Activated gamma-delta T cell treated with anti-CD3 and anti-CD28 coated beads, Interleukin-2, amount 50 U/mL, for 16 hours (primary cell): Measurements from ENCODE around the gene SARS1.

Experiments
- DNase-seq: peaks from one replicate; pipeline ENCODE4 v3.0.0-alpha.2; 2020; ENCODE audit warnings: low read depth

SARS1 gene

DNA sequence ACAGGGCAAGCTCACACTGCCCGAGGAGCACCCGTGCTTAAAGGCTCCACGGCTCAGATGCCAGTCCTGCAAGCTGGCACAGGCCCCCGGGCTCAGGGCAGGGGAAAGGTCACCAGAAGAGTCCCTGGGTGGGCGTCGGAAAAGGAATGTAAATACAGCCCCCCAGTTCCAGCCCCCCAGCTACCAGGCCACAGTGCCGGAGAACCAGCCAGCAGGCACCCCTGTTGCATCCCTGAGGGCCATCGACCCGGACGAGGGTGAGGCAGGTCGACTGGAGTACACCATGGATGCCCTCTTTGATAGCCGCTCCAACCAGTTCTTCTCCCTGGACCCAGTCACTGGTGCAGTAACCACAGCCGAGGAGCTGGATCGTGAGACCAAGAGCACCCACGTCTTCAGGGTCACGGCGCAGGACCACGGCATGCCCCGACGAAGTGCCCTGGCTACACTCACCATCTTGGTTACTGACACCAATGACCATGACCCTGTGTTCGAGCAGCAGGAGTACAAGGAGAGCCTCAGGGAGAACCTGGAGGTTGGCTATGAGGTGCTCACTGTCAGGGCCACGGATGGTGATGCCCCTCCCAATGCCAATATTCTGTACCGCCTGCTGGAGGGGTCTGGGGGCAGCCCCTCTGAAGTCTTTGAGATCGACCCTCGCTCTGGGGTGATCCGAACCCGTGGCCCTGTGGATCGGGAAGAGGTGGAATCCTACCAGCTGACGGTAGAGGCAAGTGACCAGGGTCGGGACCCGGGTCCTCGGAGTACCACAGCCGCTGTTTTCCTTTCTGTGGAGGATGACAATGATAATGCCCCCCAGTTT, 36.9 kb downstream of the SARS1 start:
- no peak for DNase-seq

DNA sequence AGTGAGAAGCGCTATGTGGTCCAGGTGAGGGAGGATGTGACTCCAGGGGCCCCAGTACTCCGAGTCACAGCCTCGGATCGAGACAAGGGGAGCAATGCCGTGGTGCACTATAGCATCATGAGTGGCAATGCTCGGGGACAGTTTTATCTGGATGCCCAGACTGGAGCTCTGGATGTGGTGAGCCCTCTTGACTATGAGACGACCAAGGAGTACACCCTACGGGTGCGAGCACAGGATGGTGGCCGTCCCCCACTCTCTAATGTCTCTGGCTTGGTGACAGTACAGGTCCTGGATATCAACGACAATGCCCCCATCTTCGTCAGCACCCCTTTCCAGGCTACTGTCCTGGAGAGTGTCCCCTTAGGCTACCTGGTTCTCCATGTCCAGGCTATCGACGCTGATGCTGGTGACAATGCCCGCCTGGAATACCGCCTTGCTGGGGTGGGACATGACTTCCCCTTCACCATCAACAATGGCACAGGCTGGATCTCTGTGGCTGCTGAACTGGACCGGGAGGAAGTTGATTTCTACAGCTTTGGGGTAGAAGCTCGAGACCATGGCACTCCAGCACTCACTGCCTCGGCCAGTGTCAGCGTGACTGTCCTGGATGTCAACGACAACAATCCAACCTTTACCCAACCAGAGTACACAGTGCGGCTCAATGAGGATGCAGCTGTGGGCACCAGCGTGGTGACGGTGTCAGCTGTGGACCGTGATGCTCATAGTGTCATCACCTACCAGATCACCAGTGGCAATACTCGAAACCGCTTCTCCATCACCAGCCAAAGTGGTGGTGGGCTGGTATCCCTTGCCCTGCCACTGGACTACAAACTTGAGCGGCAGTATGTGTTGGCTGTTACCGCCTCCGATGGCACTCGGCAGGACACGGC, 37.8 kb downstream of the SARS1 start:
- no peak for DNase-seq

- no peak for DNase-seq
Measured at GRCh38 chr1:109252167-109252892, 38.6 kb downstream of the SARS1 start.

GRCh38 chr1:109252893-109253802, 39.4 kb downstream of the SARS1 start:
- DNase-seq: no peak

DNA sequence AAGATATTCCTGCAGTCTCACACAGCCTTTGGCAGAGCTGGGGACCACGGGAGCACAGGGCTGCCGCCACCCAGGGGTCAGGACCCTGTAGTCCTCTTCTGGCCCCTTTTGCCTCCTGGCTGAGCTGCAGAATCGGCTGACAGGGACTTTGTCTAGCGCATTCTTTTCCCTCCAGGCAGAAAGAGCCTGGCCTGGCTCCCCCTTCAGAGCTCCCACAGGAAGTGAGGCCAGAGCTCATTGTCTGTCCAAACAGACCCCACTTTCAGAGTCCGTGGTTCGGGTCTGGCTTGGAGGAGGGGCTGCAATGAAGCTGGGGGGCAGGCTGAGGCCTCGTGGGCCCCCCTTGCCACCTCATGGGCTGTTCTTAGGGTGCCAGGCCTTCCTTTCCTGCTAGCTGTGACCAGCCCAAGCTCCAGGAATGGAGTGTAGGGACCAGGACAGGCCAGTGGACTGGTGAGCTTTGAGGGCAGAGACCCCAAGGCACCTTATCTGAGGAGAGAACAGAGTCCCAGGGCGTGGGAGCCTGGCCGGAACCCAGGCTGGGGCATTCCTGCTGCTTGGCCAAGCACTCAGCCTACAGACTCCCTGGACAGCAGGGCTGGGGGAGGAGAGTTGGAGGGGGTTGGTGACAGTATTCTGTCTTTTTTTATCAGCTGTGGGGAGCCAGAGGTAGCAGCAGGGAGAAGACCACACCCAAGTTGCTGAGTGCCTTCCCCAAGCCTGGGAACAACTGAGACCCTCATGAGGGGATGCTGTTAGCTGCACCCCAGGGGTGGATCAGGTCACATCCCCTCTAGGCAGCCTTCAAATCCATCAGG, 40.3 kb downstream of the SARS1 start:
- DNase-seq: no peak

- no peak for DNase-seq
Measured at GRCh38 chr1:109254621-109255096, 40.9 kb downstream of the SARS1 start.

GRCh38 chr1:109255097-109255651, 41.5 kb downstream of the SARS1 start:
- DNase-seq: no peak

DNA sequence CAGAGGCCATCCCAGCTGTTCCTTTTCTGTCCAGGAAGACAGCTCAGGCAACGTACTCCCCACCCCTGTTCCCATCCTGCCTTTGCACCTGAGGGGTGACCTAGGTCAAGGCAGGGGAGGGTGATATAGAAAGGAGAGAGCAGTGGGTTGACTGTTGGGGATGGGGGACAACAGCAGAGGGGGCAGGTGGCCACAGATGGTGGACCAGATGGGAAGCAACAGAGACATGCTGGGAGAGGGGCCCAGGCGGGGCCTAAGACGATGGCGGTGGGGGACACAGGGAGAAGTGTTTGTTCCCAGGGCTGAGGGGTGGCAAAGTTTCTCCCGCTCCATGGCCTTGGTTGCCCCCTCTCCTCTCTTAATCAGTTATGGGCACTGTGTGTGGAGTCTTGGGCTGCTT, 42.0 kb downstream of the SARS1 start:
- no peak for DNase-seq

- no peak for DNase-seq
Measured at GRCh38 chr1:109256085-109256484, 42.4 kb downstream of the SARS1 start.

DNA sequence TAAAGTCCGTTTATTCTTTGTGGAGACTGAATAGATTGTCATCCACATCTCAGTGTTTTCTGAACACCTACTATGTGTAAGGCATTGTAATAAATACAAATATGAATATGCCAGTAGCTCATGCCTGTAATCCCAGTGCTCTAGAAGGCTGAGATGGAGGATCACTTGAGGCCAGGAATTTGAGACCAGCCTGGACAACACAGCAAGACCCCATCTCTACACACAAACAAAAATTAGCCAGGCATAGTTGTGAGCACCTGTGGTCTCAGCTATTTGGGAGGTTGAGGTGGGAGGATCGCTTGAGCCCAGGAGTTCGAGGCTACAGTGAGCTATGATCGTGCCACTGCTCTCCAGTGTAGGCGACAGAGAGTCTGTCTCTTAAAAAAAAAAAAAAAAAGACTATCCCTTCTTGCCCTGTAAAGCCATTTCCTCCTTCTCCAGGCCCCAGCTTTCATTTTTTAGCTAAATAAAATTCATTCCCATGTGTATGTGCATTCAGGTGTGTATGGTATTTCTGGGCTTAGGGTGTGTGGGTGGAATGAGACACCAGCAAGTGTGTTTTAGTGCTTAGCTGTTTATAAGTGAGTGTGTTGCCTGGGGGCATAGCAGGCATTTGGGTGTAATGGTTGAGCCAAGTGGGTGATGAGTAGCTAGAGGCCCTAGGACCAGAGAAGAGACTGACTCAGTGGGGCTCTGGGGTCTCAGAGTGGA, 43.4 kb downstream of the SARS1 start:
- DNase-seq: no peak

GRCh38 chr1:109257682-109258421, 44.1 kb downstream of the SARS1 start:
- no peak for DNase-seq

DNA sequence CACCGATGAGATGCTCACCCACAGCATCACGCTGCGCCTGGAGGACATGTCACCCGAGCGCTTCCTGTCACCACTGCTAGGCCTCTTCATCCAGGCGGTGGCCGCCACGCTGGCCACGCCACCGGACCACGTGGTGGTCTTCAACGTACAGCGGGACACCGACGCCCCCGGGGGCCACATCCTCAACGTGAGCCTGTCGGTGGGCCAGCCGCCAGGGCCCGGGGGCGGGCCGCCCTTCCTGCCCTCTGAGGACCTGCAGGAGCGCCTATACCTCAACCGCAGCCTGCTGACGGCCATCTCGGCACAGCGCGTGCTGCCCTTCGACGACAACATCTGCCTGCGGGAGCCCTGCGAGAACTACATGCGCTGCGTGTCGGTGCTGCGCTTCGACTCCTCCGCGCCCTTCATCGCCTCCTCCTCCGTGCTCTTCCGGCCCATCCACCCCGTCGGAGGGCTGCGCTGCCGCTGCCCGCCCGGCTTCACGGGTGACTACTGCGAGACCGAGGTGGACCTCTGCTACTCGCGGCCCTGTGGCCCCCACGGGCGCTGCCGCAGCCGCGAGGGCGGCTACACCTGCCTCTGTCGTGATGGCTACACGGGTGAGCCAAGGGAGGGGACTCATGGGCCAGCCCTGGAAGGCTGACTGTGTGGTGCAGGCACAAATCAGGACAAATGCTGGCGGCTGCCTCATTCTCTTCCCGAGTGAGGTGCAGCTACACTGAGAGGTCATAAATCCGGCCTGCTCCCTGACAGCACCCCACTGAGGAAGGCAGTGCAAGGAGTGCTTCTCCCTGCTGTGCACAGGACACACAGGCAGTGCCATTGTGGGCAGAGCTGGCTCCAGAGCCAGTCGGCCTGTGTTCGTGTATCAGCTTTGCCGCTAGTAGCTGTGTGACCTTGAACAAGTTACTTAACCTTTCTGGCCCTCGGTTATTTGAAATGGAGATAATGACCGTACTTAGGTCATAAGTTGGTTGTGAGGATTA, 45.1 kb downstream of the SARS1 start:
- no peak for DNase-seq

- DNase-seq: no peak
Measured at GRCh38 chr1:109259674-109260557, 46.2 kb downstream of the SARS1 start.

GRCh38 chr1:109261006-109261405, 47.3 kb downstream of the SARS1 start:
- no peak for DNase-seq

GRCh38 chr1:109261578-109261977, 47.9 kb downstream of the SARS1 start:
- DNase-seq: no peak
